Spinal cord (tissue), 10 donors: ENCODE results near the gene ZCCHC3. TPM values are rescaled to one million over a fixed set of nuclear protein-coding genes. Genes with fewer than 3 reads are reported as not detected.

Experiments used
- DNase-seq, 6 donors: peaks; one replicate each; pipeline versions ENCODE4 v3.0.0 to v3.0.0-alpha.2; 2013 to 2015; ENCODE audit warnings: low spot score in 6 of 6, low read depth in 4 of 6
- H3K27ac ChIP-seq: one replicate; pipeline ENCODE4 v1.5.1; 2013; ENCODE audit warnings: low read depth, low read length, control low read depth
- H3K27me3 ChIP-seq: one replicate; pipeline ENCODE4 v1.6.1; 2013; ENCODE audit warnings: low read length; ENCODE audit not compliant: control insufficient read depth, insufficient read depth
- H3K36me3 ChIP-seq: one replicate; pipeline ENCODE4 v1.6.1; 2013; ENCODE audit warnings: low read length; ENCODE audit not compliant: control insufficient read depth, insufficient read depth
- H3K4me1 ChIP-seq: one replicate; pipeline ENCODE4 v1.6.1; 2013; ENCODE audit warnings: low read length; ENCODE audit not compliant: control insufficient read depth, insufficient read depth
- H3K4me3 ChIP-seq: one replicate; pipeline ENCODE4 v1.5.1; 2013; ENCODE audit warnings: low read depth, low read length, control low read depth
- H3K9me3 ChIP-seq: one replicate; pipeline ENCODE4 v1.6.1; 2013; ENCODE audit warnings: low read length; ENCODE audit not compliant: control insufficient read depth, insufficient read depth
- WGBS: methylation state at CpG from one replicate; pipeline ENCODE4 v1.1.5; 2013; ENCODE audit warnings: missing lambda C conversion rate; ENCODE audit not compliant: insufficient coverage; 5-methylcytosine and 5-hydroxymethylcytosine counted together
- polyA plus RNA-seq, 2 donors: library from polyadenylated mRNA; unstranded; fragments of 120-200 nt; gene quantifications; one replicate each; pipeline ENCODE4 v1.2.1, GENCODE V29; 2013; ENCODE audit not compliant: insufficient read length in 2 of 2
- total RNA-seq, 2 donors: library from RNA; depleted of rRNA in 1 of 2; stranded (reverse); fragments of 120-200 nt in 1 of 2; fragments of >200 nt in 1 of 2; gene quantifications; one replicate each; pipeline versions ENCODE4 v1.2.3 to v1.2.4, GENCODE V29; 2013 to 2014
- donor health status: healthy.

Gene ZCCHC3
- total and polyA plus RNA-seq, 4 donors: 18.8 to 26.6 (median 25.6) TPM

GRCh38 chr20:309841-310644, 12.7 kb downstream of the ZCCHC3 start:
- H3K36me3 ChIP-seq: peaks cover 3% of the 10 kb centered on the region
- no peaks in the 10 kb centered on the region for H3K27me3 ChIP-seq
- WGBS: under 1% methylated on average over 27 of the region's 31 CpGs
- peak overlapping the region; percentile 55 for H3K4me3 ChIP-seq
- no peaks in the 10 kb centered on the region for H3K9me3 ChIP-seq
- peak; percentile 94 to 100 (median 100) for DNase-seq
- H3K4me1 ChIP-seq: peaks cover 28% of the 10 kb centered on the region
- peak overlapping the region; percentile 98 for H3K27ac ChIP-seq

GRCh38 chr20:310645-311044, 13.3 kb downstream of the ZCCHC3 start:
- Histone ChIP-seq H3K36me3 (no peaks in the 10 kb centered on the region), H3K27me3 (no peaks in the 10 kb centered on the region), H3K9me3 (no peaks in the 10 kb centered on the region), H3K27ac (peak overlapping the region; percentile 98), H3K4me1 (peaks cover 28% of the 10 kb centered on the region), H3K4me3 (peak overlapping the region; percentile 55)
- WGBS: no CpG with 5 or more reads among the region's 7 CpGs
- no peak for DNase-seq

- no peaks in the 10 kb centered on the region for H3K36me3 ChIP-seq
- 81% methylated on average over 6 of the region's 7 CpGs for WGBS
- peaks cover 28% of the 10 kb centered on the region for H3K4me1 ChIP-seq
- H3K27ac ChIP-seq: peak overlapping the region; percentile 98
- no peak for DNase-seq
- no peaks in the 10 kb centered on the region for H3K27me3 ChIP-seq
- no peak overlapping the region for H3K4me3 ChIP-seq
- no peaks in the 10 kb centered on the region for H3K9me3 ChIP-seq
Measured at GRCh38 chr20:311609-312008, 14.2 kb downstream of the ZCCHC3 start.

GRCh38 chr20:312067-312466, 14.7 kb downstream of the ZCCHC3 start:
- WGBS: 94% methylated on average over 4 of the region's 8 CpGs
- Histone ChIP-seq H3K4me3 (no peak overlapping the region), H3K27me3 (no peaks in the 10 kb centered on the region), H3K36me3 (no peaks in the 10 kb centered on the region), H3K9me3 (no peaks in the 10 kb centered on the region), H3K4me1 (peaks cover 28% of the 10 kb centered on the region), H3K27ac (no peak overlapping the region)
- no peak for DNase-seq

GRCh38 chr20:312866-313265, 15.5 kb downstream of the ZCCHC3 start:
- no peaks in the 10 kb centered on the region for H3K27me3 ChIP-seq
- no peak overlapping the region for H3K27ac ChIP-seq
- no CpG with 5 or more reads among the region's 1 CpG for WGBS
- no peaks in the 10 kb centered on the region for H3K9me3 ChIP-seq
- peaks cover 25% of the 10 kb centered on the region for H3K4me1 ChIP-seq
- no peak for DNase-seq
- no peak overlapping the region for H3K4me3 ChIP-seq
- no peaks in the 10 kb centered on the region for H3K36me3 ChIP-seq

GRCh38 chr20:313402-313801, 16.0 kb downstream of the ZCCHC3 start:
- Histone ChIP-seq H3K9me3 (no peaks in the 10 kb centered on the region), H3K27ac (no peak overlapping the region), H3K36me3 (no peaks in the 10 kb centered on the region), H3K4me1 (peaks cover 20% of the 10 kb centered on the region), H3K27me3 (no peaks in the 10 kb centered on the region), H3K4me3 (no peak overlapping the region)
- 94% methylated on average over 2 of the region's 5 CpGs for WGBS
- no peak for DNase-seq

- H3K9me3 ChIP-seq: no peaks in the 10 kb centered on the region
- H3K27me3 ChIP-seq: no peaks in the 10 kb centered on the region
- no peak overlapping the region for H3K27ac ChIP-seq
- H3K4me3 ChIP-seq: no peak overlapping the region
- DNase-seq: no peak
- no peaks in the 10 kb centered on the region for H3K36me3 ChIP-seq
- H3K4me1 ChIP-seq: peaks cover 15% of the 10 kb centered on the region
Measured at GRCh38 chr20:313948-314347, 16.6 kb downstream of the ZCCHC3 start.

GRCh38 chr20:316316-317068, 19.1 kb downstream of the ZCCHC3 start:
- Histone ChIP-seq H3K4me1 (peaks cover 2% of the 10 kb centered on the region), H3K9me3 (no peaks in the 10 kb centered on the region), H3K36me3 (peaks cover 2% of the 10 kb centered on the region), H3K27ac (no peak overlapping the region), H3K27me3 (no peaks in the 10 kb centered on the region), H3K4me3 (no peak overlapping the region)
- no peak for DNase-seq
- 83% methylated on average over 2 of the region's 2 CpGs for WGBS

GRCh38 chr20:324177-325044, 27.0 kb downstream of the ZCCHC3 start:
- H3K36me3 ChIP-seq: peaks cover 18% of the 10 kb centered on the region
- peak overlapping the region; percentile 97 for H3K27ac ChIP-seq
- H3K4me3 ChIP-seq: peak overlapping the region; percentile 81
- no peaks in the 10 kb centered on the region for H3K27me3 ChIP-seq
- peak in 4 of 6 donors; percentile 79 to 96 (median 90) for DNase-seq
- WGBS: under 1% methylated on average over 61 of the region's 69 CpGs
- H3K9me3 ChIP-seq: no peaks in the 10 kb centered on the region
- peaks cover 40% of the 10 kb centered on the region for H3K4me1 ChIP-seq
